ENCODE measurements around the gene FOXF1. TPM values are rescaled to one million over a fixed set of nuclear protein-coding genes. Genes with fewer than 3 reads are reported as not detected.

FOXF1 gene
- total and polyA plus RNA-seq, 9 of the 15 experiments (the other 6 are each of a cell fraction or from before 2014, with no cell fraction given): 0.04 TPM; not detected in 8

DNA sequence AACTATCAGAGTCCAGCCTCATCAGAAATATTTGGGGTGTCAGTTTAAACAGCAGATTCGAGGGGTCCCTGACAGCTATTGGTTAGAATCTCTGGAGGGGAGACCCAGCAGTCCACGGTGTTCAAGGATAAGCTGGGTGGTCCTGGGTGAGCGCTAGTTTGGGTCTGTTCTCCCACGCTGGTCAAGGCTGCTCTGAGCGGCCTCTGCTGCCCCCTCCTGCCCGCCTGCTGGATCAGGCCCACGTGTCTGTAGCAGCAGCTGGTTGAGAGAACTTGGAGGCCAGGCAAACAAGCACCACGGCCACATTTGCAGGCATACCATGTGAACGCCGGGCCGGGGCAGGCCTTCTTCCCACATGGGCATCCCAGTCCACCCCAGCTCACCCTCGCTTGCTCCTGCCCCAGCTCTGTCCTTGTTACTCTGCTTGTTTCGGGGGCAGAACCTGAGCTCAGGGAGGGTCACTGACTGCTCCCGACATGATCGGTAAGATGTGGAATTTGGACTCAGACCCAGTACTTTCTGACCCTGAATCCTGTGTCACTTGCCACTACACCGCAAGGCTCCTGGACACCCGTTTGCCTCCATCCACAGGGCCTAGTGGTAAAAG, 7.4 kb downstream of the FOXF1 start (continued):
- TF ChIP-seq TFAP4 (CRISPR knock-in tag; IDR thresholded peaks at IDR 0.05; ENCODE audit: borderline replicate concordance) (peak; percentile 73), USF2 (CRISPR knock-in tag; IDR thresholded peaks at IDR 0.05) (peak; percentile 72), ZFP91 (CRISPR knock-in tag; IDR thresholded peaks at IDR 0.05) (no peak), E2F8 (IDR thresholded peaks at IDR 0.05; ENCODE audit: low read depth, partially characterized antibody) (no peak), MAX (CRISPR knock-in tag; IDR thresholded peaks at IDR 0.05) (peak; percentile 39; the same call in 1 of the 2 replicates), MNT (conservative IDR thresholded peaks at IDR 0.05) (peak in 1 of 2 experiments; percentile 54; a peak in 1 of 4 replicates), GATAD2A (IDR thresholded peaks at IDR 0.05) (no peak), RBM34 (IDR thresholded peaks at IDR 0.05; ENCODE audit: borderline replicate concordance, insufficient read depth, low read length) (no peak), IRF2 (CRISPR knock-in tag; IDR thresholded peaks at IDR 0.05) (no peak), ZC3H4 (CRISPR knock-in tag; IDR thresholded peaks at IDR 0.05; ENCODE audit: borderline replicate concordance) (no peak), BCL6 (CRISPR knock-in tag; IDR thresholded peaks at IDR 0.05) (no peak)
- TF ChIP-seq, protein P1, sequence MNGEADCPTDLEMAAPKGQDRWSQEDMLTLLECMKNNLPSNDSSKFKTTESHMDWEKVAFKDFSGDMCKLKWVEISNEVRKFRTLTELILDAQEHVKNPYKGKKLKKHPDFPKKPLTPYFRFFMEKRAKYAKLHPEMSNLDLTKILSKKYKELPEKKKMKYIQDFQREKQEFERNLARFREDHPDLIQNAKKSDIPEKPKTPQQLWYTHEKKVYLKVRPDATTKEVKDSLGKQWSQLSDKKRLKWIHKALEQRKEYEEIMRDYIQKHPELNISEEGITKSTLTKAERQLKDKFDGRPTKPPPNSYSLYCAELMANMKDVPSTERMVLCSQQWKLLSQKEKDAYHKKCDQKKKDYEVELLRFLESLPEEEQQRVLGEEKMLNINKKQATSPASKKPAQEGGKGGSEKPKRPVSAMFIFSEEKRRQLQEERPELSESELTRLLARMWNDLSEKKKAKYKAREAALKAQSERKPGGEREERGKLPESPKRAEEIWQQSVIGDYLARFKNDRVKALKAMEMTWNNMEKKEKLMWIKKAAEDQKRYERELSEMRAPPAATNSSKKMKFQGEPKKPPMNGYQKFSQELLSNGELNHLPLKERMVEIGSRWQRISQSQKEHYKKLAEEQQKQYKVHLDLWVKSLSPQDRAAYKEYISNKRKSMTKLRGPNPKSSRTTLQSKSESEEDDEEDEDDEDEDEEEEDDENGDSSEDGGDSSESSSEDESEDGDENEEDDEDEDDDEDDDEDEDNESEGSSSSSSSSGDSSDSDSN (IDR thresholded peaks at IDR 0.05; ENCODE audit: borderline replicate concordance in 1 of 2, low read depth in 2 of 2, low read length in 2 of 2): no peak
- TF ChIP-seq, protein P2, sequence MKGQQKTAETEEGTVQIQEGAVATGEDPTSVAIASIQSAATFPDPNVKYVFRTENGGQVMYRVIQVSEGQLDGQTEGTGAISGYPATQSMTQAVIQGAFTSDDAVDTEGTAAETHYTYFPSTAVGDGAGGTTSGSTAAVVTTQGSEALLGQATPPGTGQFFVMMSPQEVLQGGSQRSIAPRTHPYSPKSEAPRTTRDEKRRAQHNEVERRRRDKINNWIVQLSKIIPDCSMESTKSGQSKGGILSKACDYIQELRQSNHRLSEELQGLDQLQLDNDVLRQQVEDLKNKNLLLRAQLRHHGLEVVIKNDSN (CRISPR knock-in tag; IDR thresholded peaks at IDR 0.05): peak; percentile 71

Measured in K562 (cell line).